Esophagus muscularis mucosa (tissue), 4 donors: ENCODE measurements around the gene ADSL. TPM values are rescaled to one million over a fixed set of nuclear protein-coding genes. Genes with fewer than 3 reads are reported as not detected.

Experiments used
- DNase-seq: peaks from one replicate; pipeline ENCODE4 v3.0.0-alpha.2; 2017; ENCODE audit errors: extremely low spot score
- H3K27ac ChIP-seq, 4 donors: fragments of 200-600 bp; sonication (generic); replicated peaks in 1 of 4; 1 replicate in 3 of 4; 2 replicates in 1 of 4; pipeline ENCODE4 v1.5.1; 2016 to 2019; ENCODE audit warnings: mild to moderate bottlenecking in 1 of 4
- H3K27me3 ChIP-seq, 4 donors: fragments of 200-600 bp; sonication (generic); one replicate each; pipeline versions ENCODE4 v1.5.1 to v1.6.0; 2016 to 2019
- H3K36me3 ChIP-seq, 4 donors: fragments of 200-600 bp; sonication (generic); one replicate each; pipeline ENCODE4 v1.5.1; 2016 to 2019
- H3K4me1 ChIP-seq, 4 donors: fragments of 200-600 bp; sonication (generic); one replicate each; pipeline ENCODE4 v1.5.1; 2016 to 2019
- H3K4me3 ChIP-seq, 4 donors: fragments of 200-600 bp; sonication (generic); 1 replicate in 2 of 4; 2 replicates in 2 of 4; pipeline ENCODE4 v1.5.1; 2016 to 2019; ENCODE audit warnings: mild to moderate bottlenecking in 4 of 4, moderate library complexity in 1 of 4
- H3K9me3 ChIP-seq, 4 donors: fragments of 200-600 bp; sonication (generic); 1 replicate in 3 of 4; 2 replicates in 1 of 4; pipeline ENCODE4 v1.5.1; 2016 to 2019
- CTCF ChIP-seq, 3 experiments: fragments of 200-600 bp in 2 of 3; fragments of 450-650 bp in 1 of 3; sonication (generic) in 2 of 3; IDR thresholded peaks; one replicate each; pipeline ENCODE4 v1.5.1; 2017 to 2019; ENCODE audit warnings: antibody characterized with exemption in 3 of 3, mild to moderate bottlenecking in 2 of 3, moderate library complexity in 1 of 3
- EP300 ChIP-seq: sonication (generic); formaldehyde crosslinking; IDR thresholded peaks from one replicate; pipeline ENCODE4 v1.6.1; 2017; ENCODE audit warnings: antibody characterized with exemption
- POLR2A ChIP-seq: fragments of 450-650 bp; IDR thresholded peaks from one replicate; pipeline ENCODE4 v1.6.1; 2017; ENCODE audit warnings: antibody characterized with exemption, moderate library complexity, mild to moderate bottlenecking, low read depth
- POLR2AphosphoS5 ChIP-seq, 2 donors: sonication (generic); formaldehyde crosslinking; IDR thresholded peaks; one replicate each; pipeline ENCODE4 v1.6.1; 2017; ENCODE audit warnings: antibody characterized with exemption in 2 of 2
- WGBS: methylation state at CpG from one replicate; pipeline ENCODE4 v1.1.5; 2018; 5-methylcytosine and 5-hydroxymethylcytosine counted together
- intact Hi-C: fragments of 100-400 bp; cut with DNase I; formaldehyde crosslinking; loops from one replicate; pipeline ENCODE4 v1.15.1; 2023
- total RNA-seq, 4 donors: library from RNA; depleted of rRNA; stranded (reverse); fragments of >200 nt; gene quantifications; one replicate each; pipeline versions ENCODE4 v1.1.0 to v1.2.1, GENCODE V29; 2016

ADSL gene
- 10 to 100 TPM; 58.7 to 91.1 (median 76.3) TPM for total RNA-seq

- Histone ChIP-seq H3K4me1 (peaks cover 20 to 32% (median 29%) of the 10 kb centered on the region in 4 donors), H3K27me3 (no peaks in the 10 kb centered on the region), H3K9me3 (no peaks in the 10 kb centered on the region), H3K27ac (peak within 1 kb of the TSS; percentile 86 to 90 (median 88)), H3K4me3 (peak within 1 kb of the TSS; percentile 67 to 93 (median 81)), H3K36me3 (peaks cover 18 to 32% (median 27%) of the 10 kb centered on the region in 4 donors)
- peak; percentile 97 for DNase-seq
- TF ChIP-seq CTCF (IDR thresholded peaks at IDR 0.05) (peak in 2 of 3 experiments; percentile 9 to 34), POLR2A (peak; percentile 91), POLR2AphosphoS5 (IDR thresholded peaks at IDR 0.05) (peak; percentile 92 to 97), EP300 (no peak)
- intact Hi-C loops = loop anchor here (2.0 to 5.0 kb wide), 2 partner anchors 302 to 814 kb away; partner anchors contain the start of gene RPS19BP1
- 0% methylated on average over 20 of the region's 65 CpGs for WGBS
Observed at GRCh38 chr22:40346185-40347118, at the start of gene ADSL. Gene ADSL (plus strand): TSS chr22:40346500. CDS start chr22:40346559, 59 bp downstream.

- Histone ChIP-seq H3K27me3 (no peaks in the 10 kb centered on the region), H3K36me3 (peaks cover 11 to 70% (median 48%) of the 10 kb centered on the region in 4 donors), H3K4me3 (no peak overlapping the region), H3K27ac (no peak overlapping the region), H3K9me3 (no peaks in the 10 kb centered on the region), H3K4me1 (peaks cover 0 to 10% (median 9%) of the 10 kb centered on the region in 4 donors)
- TF ChIP-seq POLR2A (no peak), CTCF (IDR thresholded peaks at IDR 0.05) (no peak), EP300 (no peak), POLR2AphosphoS5 (IDR thresholded peaks at IDR 0.05) (no peak)
- intact Hi-C loops = no loop called here
- DNase-seq = no peak
Observed at GRCh38 chr22:40300316-40300715, 46.0 kb upstream of the ADSL start.

GRCh38 chr22:40300884-40301672 lies 45.2 kb upstream of the ADSL start:
- WGBS = 92% methylated on average over 8 of the region's 11 CpGs
- no peak for TF ChIP-seq EP300
- TF ChIP-seq CTCF (IDR thresholded peaks at IDR 0.05) = no peak
- no peak for TF ChIP-seq POLR2AphosphoS5 (IDR thresholded peaks at IDR 0.05)
- TF ChIP-seq POLR2A = no peak

GRCh38 chr22:40302149-40302548 lies 44.2 kb upstream of the ADSL start:
- H3K36me3 ChIP-seq = peaks cover 11 to 62% (median 43%) of the 10 kb centered on the region in 4 donors
- WGBS = 97% methylated on average over 11 of the region's 11 CpGs

More at GRCh38 chr22:40300884-40301672, 45.2 kb upstream of the ADSL start:
- Histone ChIP-seq H3K9me3 (no peaks in the 10 kb centered on the region), H3K27ac (no peak overlapping the region), H3K36me3 (peaks cover 11 to 66% (median 50%) of the 10 kb centered on the region in 4 donors), H3K4me1 (peaks cover 0 to 16% (median 13%) of the 10 kb centered on the region in 4 donors), H3K27me3 (no peaks in the 10 kb centered on the region), H3K4me3 (no peak overlapping the region)
- no peak for DNase-seq
- intact Hi-C loops = no loop called here

More at GRCh38 chr22:40302149-40302548, 44.2 kb upstream of the ADSL start:
- Histone ChIP-seq H3K4me1 (peaks cover 0 to 27% (median 23%) of the 10 kb centered on the region in 4 donors), H3K4me3 (no peak overlapping the region), H3K27ac (no peak overlapping the region), H3K27me3 (no peaks in the 10 kb centered on the region), H3K9me3 (no peaks in the 10 kb centered on the region)
- no peak for DNase-seq
- intact Hi-C loops = no loop called here
- TF ChIP-seq EP300 (no peak), CTCF (IDR thresholded peaks at IDR 0.05) (no peak), POLR2A (no peak), POLR2AphosphoS5 (IDR thresholded peaks at IDR 0.05) (no peak)
